Adrenal gland (tissue), 12 donors: ENCODE measurements around the gene FBXO33. TPM values are rescaled to one million over a fixed set of nuclear protein-coding genes. Genes with fewer than 3 reads are reported as not detected.
A peak's percentile ranks its signal among the peaks of the same experiment; 100 is the strongest.

Source experiments
- DNase-seq, 7 donors: peaks; one replicate each; pipeline ENCODE4 v3.0.0-alpha.2; 2019 to 2020
- H3K27ac ChIP-seq, 5 donors: fragments of 200-600 bp; sonication (generic) in 4 of 5; 1 replicate in 3 of 5; 2 replicates in 2 of 5; pipeline versions ENCODE4 v1.5.1 to v1.8.0; 2016 to 2020; ENCODE audit warnings: mild to moderate bottlenecking in 1 of 5
- H3K27me3 ChIP-seq: fragments of 200-600 bp; 2 replicates; pipeline ENCODE4 v1.8.0; 2021
- H3K36me3 ChIP-seq, 2 donors: fragments of 200-600 bp; replicated peaks in 1 of 2; 1 replicate in 1 of 2; 2 replicates in 1 of 2; pipeline versions ENCODE4 v1.5.1 to v1.8.0; 2018 to 2022
- H3K4me1 ChIP-seq, 2 donors: fragments of 200-600 bp; replicated peaks in 1 of 2; 1 replicate in 1 of 2; 2 replicates in 1 of 2; pipeline versions ENCODE4 v1.5.1 to v1.8.0; 2018 to 2021
- H3K4me3 ChIP-seq, 4 donors: fragments of 200-600 bp; sonication (generic) in 3 of 4; one replicate each; pipeline ENCODE4 v1.5.1; 2016 to 2018
- H3K9me3 ChIP-seq, 3 donors: fragments of 200-600 bp; sonication (generic) in 1 of 3; replicated peaks in 1 of 3; 1 replicate in 2 of 3; 2 replicates in 1 of 3; pipeline versions ENCODE4 v1.5.1 to v1.8.0; 2016 to 2021
- CTCF ChIP-seq, 6 experiments: fragments of 450-650 bp in 4 of 6; fragments of 200-600 bp in 2 of 6; sonication (generic) in 1 of 6; IDR thresholded peaks; 1 replicate in 5 of 6; 2 replicates in 1 of 6; pipeline versions ENCODE4 v1.5.1 to v1.8.0; 2016 to 2021; ENCODE audit warnings: antibody characterized with exemption in 6 of 6, mild to moderate bottlenecking in 2 of 6, moderate library complexity in 1 of 6
- POLR2A ChIP-seq, 2 donors: fragments of 450-650 bp; IDR thresholded peaks; one replicate each; pipeline ENCODE4 v1.6.1; 2017; ENCODE audit warnings: antibody characterized with exemption in 2 of 2, mild to moderate bottlenecking in 2 of 2, moderate library complexity in 1 of 2
- WGBS, 4 donors: extraction: QIAGEN DNeasy Blood & Tissue Kit in 2 of 4; methylation state at CpG; one replicate each; pipeline versions ENCODE4 v1.1.5 to v1.1.7; 2013 to 2017; 5-methylcytosine and 5-hydroxymethylcytosine counted together
- intact Hi-C, 2 donors: fragments of 100-400 bp; cut with DNase I; formaldehyde crosslinking; loops; one replicate each; pipeline versions ENCODE4 v1.14.1 to v1.15.0; 2022 to 2023
- polyA plus RNA-seq, 3 donors: library from polyadenylated mRNA; stranded (reverse); fragments of 200-250 nt in 2 of 3; fragments of 350-450 nt in 1 of 3; fragmentation: Illumina TruSeq in 1 of 3; extraction: RNeasy Lipid Tissue Mini Kit (QIAGEN cat#74804) in 1 of 3; gene quantifications; one replicate each; pipeline ENCODE4 v1.2.3, GENCODE V29; 2013 to 2014
- total RNA-seq, 9 donors: library from RNA; depleted of rRNA in 4 of 9; stranded (reverse); fragments of >200 nt in 4 of 9; fragments of 120-200 nt in 1 of 9; fragmentation: NEBNext Ultra II Directional in 1 of 9; extraction: Animal tissue kit (Norgen Biotek cat#: 25700) in 1 of 9; gene quantifications; one replicate each; pipeline versions ENCODE4 v1.1.0 to v1.2.4, GENCODE V29; 2013 to 2023
- donor health status: healthy with polysubstance abuse.
- donor health status: Bipolar disorder and iron deficiency.
- donor health status: DM: yes; HTN: yes; CAD: no.
- donor health status: DM: no; HTN: no; CAD: no.
- donor health status: DM: no; HTN: no; CAD: no.
- donor health status: DM: yes; HTN: yes; CAD: no.

FBXO33 gene
- total and polyA plus RNA-seq, 12 donors, result 6.0 to 23.2 (median 17.8) TPM

GRCh38 chr14:39469094-39469710 is 37.0 kb upstream of the FBXO33 start:
- peak in 1 of 7 donors; percentile 7 for DNase-seq
- no peaks in the 10 kb centered on the region for H3K36me3 ChIP-seq
- H3K27ac ChIP-seq, result no peak overlapping the region
- no peaks in the 10 kb centered on the region for H3K4me1 ChIP-seq
- H3K9me3 ChIP-seq, result no peaks in the 10 kb centered on the region
- intact Hi-C loops, result no loop called here
- TF ChIP-seq POLR2A (IDR thresholded peaks at IDR 0.05) (no peak), CTCF (IDR thresholded peaks at IDR 0.05) (no peak)
- no peak overlapping the region for H3K4me3 ChIP-seq
- no peaks in the 10 kb centered on the region for H3K27me3 ChIP-seq
- WGBS, 4 donors, result 53 to 94% (median 59%) methylated on average over 2 to 5 of the region's 5 CpGs

GRCh38 chr14:39467889-39468524 is 35.8 kb upstream of the FBXO33 start:
- Histone ChIP-seq H3K9me3 (no peaks in the 10 kb centered on the region), H3K4me3 (no peak overlapping the region), H3K27me3 (no peaks in the 10 kb centered on the region), H3K36me3 (no peaks in the 10 kb centered on the region), H3K27ac (no peak overlapping the region), H3K4me1 (no peaks in the 10 kb centered on the region)
- TF ChIP-seq CTCF (IDR thresholded peaks at IDR 0.05) (no peak), POLR2A (IDR thresholded peaks at IDR 0.05) (no peak)
- no peak for DNase-seq
- intact Hi-C loops, result no loop called here
- 52 to 93% (median 83%) methylated on average over 3 to 7 of the region's 7 CpGs for WGBS, 4 donors

- intact Hi-C loops, result no loop called here
- TF ChIP-seq CTCF (IDR thresholded peaks at IDR 0.05), result no peak
- TF ChIP-seq POLR2A (IDR thresholded peaks at IDR 0.05), result no peak
- Histone ChIP-seq H3K36me3 (no peaks in the 10 kb centered on the region), H3K4me3 (no peak overlapping the region), H3K27me3 (no peaks in the 10 kb centered on the region), H3K9me3 (no peaks in the 10 kb centered on the region), H3K4me1 (no peaks in the 10 kb centered on the region), H3K27ac (no peak overlapping the region)
- DNase-seq, result no peak
- WGBS, 4 donors, result 82 to 91% (median 86%) methylated on average over 1 of the region's 1 CpG
These were observed 27.7 kb upstream of the FBXO33 start for GRCh38 chr14:39459795-39460478.

GRCh38 chr14:39456702-39457250 is 24.5 kb upstream of the FBXO33 start:
- H3K4me3 ChIP-seq, result no peak overlapping the region
- H3K9me3 ChIP-seq, result no peaks in the 10 kb centered on the region
- no peaks in the 10 kb centered on the region for H3K27me3 ChIP-seq
- DNase-seq, result no peak
- intact Hi-C loops, result no loop called here
- no peaks in the 10 kb centered on the region for H3K36me3 ChIP-seq
- H3K4me1 ChIP-seq, result no peaks in the 10 kb centered on the region
- TF ChIP-seq CTCF (IDR thresholded peaks at IDR 0.05) (no peak), POLR2A (IDR thresholded peaks at IDR 0.05) (no peak)
- H3K27ac ChIP-seq, result no peak overlapping the region
